ENCODE data around the gene MCEE.
"Not testable (repeated sequence)": the region's sequence is repeated elsewhere in the genome, so short reads cannot be mapped to it uniquely, and the experiment has no call there.

The MCEE gene

DNA sequence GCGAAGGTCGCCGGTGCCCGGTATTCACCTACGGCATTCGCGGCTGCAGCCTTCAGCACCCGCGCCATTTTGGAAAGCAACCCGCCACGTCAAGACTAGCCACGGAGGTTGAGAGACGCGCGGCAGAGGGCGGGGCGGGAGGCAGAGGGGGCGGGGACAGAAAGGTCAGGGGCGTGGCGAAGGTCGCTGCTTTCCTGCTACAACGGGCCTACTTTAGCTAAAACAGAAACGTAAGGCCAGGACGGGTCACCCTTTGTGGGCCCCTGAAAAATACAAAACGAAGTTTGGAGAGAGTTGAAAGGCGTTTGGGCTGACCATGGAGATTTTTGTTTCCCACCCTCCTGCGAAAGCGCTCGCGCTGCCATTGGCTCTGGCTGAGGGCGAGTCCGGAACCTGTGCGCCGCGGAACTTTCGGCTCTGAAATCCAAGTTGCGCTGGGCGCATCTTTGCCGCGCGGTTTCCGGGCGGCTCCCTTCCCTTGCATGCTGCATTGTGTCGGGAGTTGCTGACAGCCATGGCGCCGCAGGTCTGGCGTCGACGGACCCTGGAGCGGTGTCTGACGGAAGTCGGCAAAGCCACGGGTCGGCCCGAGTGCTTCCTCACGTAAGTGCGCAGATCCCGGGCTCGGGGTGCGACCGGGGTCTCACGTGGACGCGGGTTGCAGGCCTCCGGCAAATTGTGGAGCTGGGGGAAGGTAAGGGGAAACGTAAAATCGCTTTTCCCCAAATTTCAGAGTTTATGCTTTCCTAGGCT, at the start of gene MCEE, which contains the start of gene MPHOSPH10:
Gene MCEE (minus strand): TSS at position 78 of the 753 bp plus-strand sequence. CDS start 10 bp downstream, at position 68.
Gene MPHOSPH10 (plus strand): TSS at position 483 of the 753 bp plus-strand sequence. CDS start 32 bp downstream, at position 515.
- DNase-seq = peak; percentile 80

DNA sequence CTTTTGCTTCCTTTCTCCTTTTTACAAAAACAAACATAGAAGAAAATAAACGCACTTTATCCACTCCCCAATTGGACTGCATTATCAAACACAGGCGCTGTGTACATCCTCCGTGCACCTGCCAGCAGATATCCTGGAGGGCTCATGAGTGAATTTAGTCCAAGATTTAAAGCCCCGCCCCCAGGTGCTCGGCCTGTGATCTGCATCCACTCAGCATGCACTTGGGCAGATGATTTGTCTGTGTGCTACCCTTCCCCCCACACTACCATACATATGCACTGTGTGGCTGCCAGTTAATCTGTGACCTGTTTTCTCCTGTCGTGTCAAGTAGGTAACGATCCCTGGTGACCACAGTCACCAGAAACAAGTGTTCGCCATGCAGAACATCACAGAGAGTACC, 48.8 kb upstream of the MCEE start:
- not testable (repeated sequence) for DNase-seq

DNA sequence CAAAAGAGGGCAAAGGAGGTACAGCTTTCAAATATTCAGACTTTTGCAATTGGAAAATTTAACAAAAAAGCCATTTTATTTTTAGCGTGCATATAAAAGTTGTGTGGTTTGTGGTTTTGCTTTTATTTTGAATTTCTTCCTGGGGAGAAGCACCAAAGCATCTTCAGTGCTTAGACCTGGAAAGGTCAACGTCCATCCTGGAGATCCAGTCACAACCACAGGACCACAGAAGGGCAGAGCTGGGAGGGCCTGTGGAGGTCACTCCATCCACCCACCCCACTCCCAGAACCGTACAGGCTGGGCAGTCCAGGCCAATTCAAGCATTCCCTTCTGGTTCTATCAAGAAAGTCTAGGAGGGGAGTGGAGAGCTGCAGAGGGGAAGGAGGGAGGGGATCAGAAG, 44.2 kb upstream of the MCEE start:
- no peak for DNase-seq

- DNase-seq = no peak
Measured at GRCh38 chr2:71173096-71173495, 43.1 kb upstream of the MCEE start.

- DNase-seq = no peak
Measured at GRCh38 chr2:71166812-71167211, 36.8 kb upstream of the MCEE start.

- DNase-seq = no peak
Measured at GRCh38 chr2:71157124-71157793, 27.2 kb upstream of the MCEE start.

- peak; percentile 4 for DNase-seq
Measured at GRCh38 chr2:71156573-71156972, 26.5 kb upstream of the MCEE start.

DNA sequence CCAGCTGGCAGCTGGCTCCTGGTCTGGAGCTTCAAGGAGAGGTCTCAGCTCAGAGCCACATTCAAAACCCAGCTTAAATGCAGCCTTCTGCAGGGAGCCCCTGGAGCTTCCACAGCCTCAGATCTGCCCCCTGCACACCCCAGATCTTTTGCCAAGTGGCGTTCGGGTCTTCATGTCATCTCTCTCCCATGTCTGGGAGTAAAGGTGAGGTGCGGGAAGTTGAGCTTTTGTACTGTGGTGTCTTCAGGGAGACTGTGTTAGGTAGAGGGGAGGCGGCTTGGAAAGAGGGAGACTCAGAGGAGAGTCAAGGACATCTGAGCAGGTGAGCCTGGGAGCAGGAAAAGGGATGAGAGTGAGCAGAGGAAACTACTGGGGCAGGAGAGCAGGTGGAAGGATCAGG, 25.8 kb upstream of the MCEE start:
- DNase-seq = no peak

DNA sequence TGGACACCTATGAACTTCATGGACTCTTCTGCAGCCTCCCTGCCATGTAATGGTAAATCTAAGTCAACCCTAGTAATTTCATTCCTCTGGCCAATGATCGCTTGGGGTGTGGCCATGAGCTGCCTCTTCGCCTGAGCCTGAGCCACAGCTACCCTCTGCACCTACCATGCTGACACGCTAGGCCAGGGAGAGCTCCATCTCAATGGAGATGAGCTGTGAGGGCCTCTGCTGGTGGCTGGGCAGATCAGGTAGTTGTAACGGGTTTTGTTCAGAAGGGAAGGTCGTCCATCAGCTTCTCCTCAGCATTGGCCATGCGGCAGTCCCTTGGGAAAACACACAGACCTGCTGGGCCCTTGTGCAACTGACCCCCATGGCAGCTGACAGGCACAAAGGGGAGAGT, 24.8 kb upstream of the MCEE start:
- no peak for DNase-seq

GRCh38 chr2:71154279-71154678, 24.2 kb upstream of the MCEE start:
- no peak for DNase-seq

- DNase-seq = no peak
Measured at GRCh38 chr2:71153585-71154224, 23.7 kb upstream of the MCEE start.

GRCh38 chr2:71151620-71152019, 21.6 kb upstream of the MCEE start:
- DNase-seq = no peak

- no peak for DNase-seq
Measured at GRCh38 chr2:71150082-71150816, 20.2 kb upstream of the MCEE start.

- no peak for DNase-seq
Measured at GRCh38 chr2:71148506-71149063, 18.6 kb upstream of the MCEE start.

- DNase-seq = no peak
Measured at GRCh38 chr2:71143782-71144181, 13.8 kb upstream of the MCEE start.

DNA sequence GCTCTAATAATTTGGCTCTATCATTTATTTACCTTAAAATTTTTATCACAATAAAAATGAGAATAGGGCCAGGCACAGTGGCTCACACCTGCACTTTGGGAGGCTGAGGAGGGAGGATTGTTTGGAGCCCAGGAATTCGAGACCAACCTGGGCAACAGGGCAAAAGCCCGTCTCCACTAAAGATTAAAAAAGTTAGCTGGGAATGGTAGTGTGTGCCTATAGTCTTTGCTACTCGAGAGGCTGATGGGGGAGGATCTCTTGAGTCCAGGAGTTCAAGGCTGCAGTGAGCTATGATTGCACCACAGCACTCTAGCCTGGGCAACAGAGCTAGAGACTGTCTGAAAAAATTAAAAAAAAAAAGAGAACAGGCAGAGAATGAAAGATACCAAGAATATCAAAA, 6.1 kb upstream of the MCEE start:
- DNase-seq = no peak

- no peak for DNase-seq
Measured at GRCh38 chr2:71133603-71134002, 3.6 kb upstream of the MCEE start.

GRCh38 chr2:71131387-71132166, 1.5 kb upstream of the MCEE start:
- not testable (repeated sequence) for DNase-seq

DNA sequence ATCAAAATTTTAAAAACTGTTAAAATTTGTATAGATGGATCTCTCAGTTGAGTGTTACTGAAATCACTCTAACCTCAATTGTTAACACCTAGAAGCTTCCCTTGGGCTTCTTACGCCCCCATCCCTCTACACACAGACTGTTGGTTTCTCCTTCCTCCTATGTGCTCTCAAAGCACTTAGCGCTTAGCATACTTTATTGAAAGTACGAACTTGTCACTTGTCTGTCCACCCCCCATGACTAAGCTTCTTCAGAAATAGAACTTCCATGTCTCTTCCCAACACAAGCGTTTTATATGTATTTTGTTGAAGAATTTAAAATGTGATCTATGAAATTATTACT, 846 bp upstream of the MCEE start:
- no peak for DNase-seq

DNA sequence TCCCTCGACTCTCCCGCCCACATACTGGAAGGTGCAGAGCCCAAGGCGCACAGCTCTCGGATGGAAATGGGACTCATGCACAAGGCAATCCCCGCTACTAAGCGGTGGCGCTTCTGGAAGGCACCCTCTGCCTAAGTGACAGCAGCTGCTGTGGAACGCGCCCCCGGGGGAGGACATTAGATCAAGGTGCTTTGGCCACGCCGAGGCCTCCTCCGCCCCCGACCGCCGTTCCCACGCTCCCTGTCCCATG, 202 bp downstream of the MCEE start:
- no peak for DNase-seq

DNA sequence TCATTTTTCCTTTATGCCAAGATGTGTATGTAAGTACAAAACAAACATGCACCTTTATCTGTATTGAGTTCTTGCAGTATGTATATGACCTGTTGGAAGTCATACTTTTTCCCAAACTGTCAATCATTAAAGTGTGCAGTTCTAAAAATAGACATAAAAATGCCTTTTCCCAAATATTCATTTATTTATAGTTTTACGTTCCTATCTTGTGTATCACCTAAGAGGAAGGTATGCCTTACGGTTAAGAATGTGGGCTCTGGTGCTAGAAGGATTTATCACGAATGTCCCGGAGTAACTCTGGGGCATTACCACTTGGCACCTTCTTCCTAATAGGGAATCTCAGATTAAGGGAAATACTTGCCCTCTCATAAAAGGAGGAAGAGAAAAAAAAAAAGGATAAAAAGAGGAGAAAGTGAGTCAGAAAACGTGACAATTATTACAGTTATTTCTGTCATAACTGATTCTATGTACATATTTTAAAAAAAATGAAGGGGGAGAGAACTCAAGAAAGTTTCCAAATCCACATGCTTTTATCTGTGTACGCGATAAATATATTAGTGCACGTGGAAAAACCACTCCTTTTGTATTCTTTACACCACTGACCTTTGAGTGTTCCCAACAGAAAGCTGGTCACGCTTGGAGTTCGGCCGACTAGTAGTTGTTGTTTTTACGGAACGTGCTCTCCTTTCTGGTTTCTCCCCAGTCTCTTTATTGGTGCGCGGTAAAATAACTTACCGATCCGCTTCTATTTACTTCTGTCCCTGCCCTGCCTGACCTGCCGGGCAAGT, 721 bp downstream of the MCEE start:
- no peak for DNase-seq

DNA sequence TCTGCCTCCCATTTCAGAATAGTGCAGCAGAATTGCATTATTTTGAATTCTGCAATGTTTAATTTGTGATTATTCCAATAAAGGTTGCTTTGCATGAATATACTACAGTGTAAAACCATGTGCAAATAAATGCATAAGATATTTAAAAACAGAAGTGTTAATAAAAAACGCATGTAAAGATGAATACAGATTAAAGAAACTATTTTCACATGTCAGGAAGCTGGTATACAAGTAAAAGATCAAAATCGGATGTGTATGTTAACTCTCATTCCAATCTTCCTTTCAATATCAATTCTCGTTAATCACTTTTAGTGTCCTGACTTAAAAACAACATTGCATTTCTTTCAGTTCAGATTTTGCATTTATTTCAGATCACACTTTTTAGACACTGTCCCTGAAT, 3.1 kb downstream of the MCEE start:
- DNase-seq = no peak
